A204.1 (cell line): ENCODE data around the gene PCCA.
A peak's percentile ranks its signal among the peaks of the same experiment; 100 is the strongest.
"Not testable (repeated sequence)": the region's sequence is repeated elsewhere in the genome, so short reads cannot be mapped to it uniquely, and the experiment has no call there.

Source experiments
- FAIRE-seq: peaks from 2 replicates; lab custom pipeline; 2012; peaks lifted over from hg19 to GRCh38; lab: Jason Lieb, UNC

PCCA gene

GRCh38 chr13:100545684-100546061, 456.8 kb downstream of the PCCA start:
- FAIRE-seq = no peak

- no peak for FAIRE-seq
Observed at GRCh38 chr13:100546713-100547405, 458.0 kb downstream of the PCCA start.

- no peak for FAIRE-seq
Observed at GRCh38 chr13:100547791-100548201, 458.9 kb downstream of the PCCA start.

- FAIRE-seq = no peak
Observed at GRCh38 chr13:100549316-100549715, 460.4 kb downstream of the PCCA start.

GRCh38 chr13:100552755-100553154, 463.9 kb downstream of the PCCA start:
- FAIRE-seq = no peak

- FAIRE-seq = no peak
Observed at GRCh38 chr13:100559886-100560285, 471.0 kb downstream of the PCCA start.

GRCh38 chr13:100560498-100561157, 471.7 kb downstream of the PCCA start:
- no peak for FAIRE-seq

GRCh38 chr13:100561158-100561499, 472.2 kb downstream of the PCCA start:
- FAIRE-seq = no peak

- no peak for FAIRE-seq
Observed at GRCh38 chr13:100561599-100562204, 472.8 kb downstream of the PCCA start.

GRCh38 chr13:100563779-100564178, 474.9 kb downstream of the PCCA start:
- no peak for FAIRE-seq

- FAIRE-seq = no peak
Observed at GRCh38 chr13:100564444-100565223, 475.7 kb downstream of the PCCA start.

GRCh38 chr13:100565286-100565685, 476.4 kb downstream of the PCCA start:
- no peak for FAIRE-seq

GRCh38 chr13:100566543-100566942, 477.6 kb downstream of the PCCA start:
- FAIRE-seq = no peak

- FAIRE-seq = peak; percentile 32
Observed at GRCh38 chr13:100573121-100573520, 484.2 kb downstream of the PCCA start.

GRCh38 chr13:100577239-100577638, 488.3 kb downstream of the PCCA start:
- not testable (repeated sequence) for FAIRE-seq
